Measurements from ENCODE around the gene NATD1. TPM values are rescaled to one million over a fixed set of nuclear protein-coding genes. Genes with fewer than 3 reads are reported as not detected.

Gene NATD1
- total and polyA plus RNA-seq, 2 experiments from 2014 or later, result 2.1 to 8.1 TPM

- TF ChIP-seq ZNF462 (CRISPR knock-in tag; IDR thresholded peaks at IDR 0.05) (no peak), ETS1 (IDR thresholded peaks at IDR 0.05) (no peak)
These were observed 43.6 kb downstream of the NATD1 start (continued) for GRCh38 chr17:21209511-21210175.

- peaks cover 30% of the 10 kb centered on the region for H3K4me1 ChIP-seq (ENCODE audit: insufficient read depth)
- Mint-ChIP-seq H3K36me3 (ENCODE audit: low read depth) (peaks cover 25% of the 10 kb centered on the region), H3K27ac (peak overlapping the region; percentile 58; the same call in 1 of the 2 replicates), H3K4me3 (no peak overlapping the region), H3K9me3 (no peaks in the 10 kb centered on the region), H3K4me1 (peaks cover 34% of the 10 kb centered on the region), H3K27me3 (ENCODE audit: insufficient read depth, low read depth, poor library complexity) (peaks cover 5% of the 10 kb centered on the region)
- no peak for ATAC-seq
- no peaks in the 10 kb centered on the region for H3K9me2 ChIP-seq (ENCODE audit: insufficient read depth)
- peaks cover 6% of the 10 kb centered on the region; the same call in 1 of the 2 replicates for H3K36me3 ChIP-seq (ENCODE audit: insufficient read depth)
- H3K79me2 ChIP-seq (replicated peaks; ENCODE audit: insufficient read depth), result peaks cover 100% of the 10 kb centered on the region
- H3K27me3 ChIP-seq (ENCODE audit: insufficient read depth), result no peaks in the 10 kb centered on the region
- peaks cover 4% of the 10 kb centered on the region; the same call in 1 of the 2 replicates for H3F3A ChIP-seq (replicated peaks; ENCODE audit: low read depth)
- H4K20me1 ChIP-seq (replicated peaks; ENCODE audit: insufficient read depth), result peaks cover 76% of the 10 kb centered on the region
- H3K4me2 ChIP-seq, result no peak overlapping the region
- TF ChIP-seq ZNF114 (CRISPR knock-in tag; IDR thresholded peaks at IDR 0.05) (no peak), EZH2 (IDR thresholded peaks at IDR 0.05; ENCODE audit: low read depth, unreplicated experiment) (no peak), POLR2AphosphoS5 (IDR thresholded peaks at IDR 0.05; ENCODE audit: low read depth) (no peak), STAT1 (IDR thresholded peaks at IDR 0.05; ENCODE audit: unreplicated experiment) (no peak)
- no peak overlapping the region for H3K27ac ChIP-seq (ENCODE audit: low read depth)
- DNase-seq (ENCODE audit: low spot score), result no peak
- H2AFZ ChIP-seq, result no peak overlapping the region
- no peak overlapping the region for H3K4me3 ChIP-seq
These were observed 44.9 kb downstream of the NATD1 start for GRCh38 chr17:21208352-21208751.

Data from GM23338 (cell line).